ENCODE measurements around the gene RAB3GAP2. TPM values are rescaled to one million over a fixed set of nuclear protein-coding genes. Genes with fewer than 3 reads are reported as not detected.

RAB3GAP2 gene
- total RNA-seq, 5 donors from 2014 or later (not counting 1 experiment from before 2014, with no cell fraction given), result 42.1 to 55.1 (median 46.7) TPM

DNA sequence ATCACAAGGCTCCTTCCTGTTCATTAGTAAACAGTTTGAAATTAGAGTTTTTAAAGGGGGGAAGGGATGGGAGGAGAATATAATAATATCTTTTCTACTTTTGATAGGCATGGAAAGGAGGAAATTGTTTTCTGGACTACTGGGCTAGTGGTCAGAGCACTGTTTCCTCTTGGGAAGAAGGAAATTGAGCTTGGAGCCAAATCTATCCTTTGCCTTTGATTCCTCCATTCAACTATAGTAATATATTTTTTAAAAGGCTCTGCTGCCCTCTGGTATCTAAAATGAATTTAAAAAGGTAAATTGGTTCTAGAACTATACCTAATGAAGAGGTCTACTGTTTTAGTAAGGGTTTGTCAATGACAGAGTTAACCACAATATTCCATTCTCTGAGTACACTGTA lies 172.4 kb downstream of the RAB3GAP2 start:
- DNase-seq (no peak), ATAC-seq (replicated peaks in 1 of 4) (no peak)
- peaks cover 30% of the 10 kb centered on the region for H3K36me3 Mint-ChIP-seq
- CTCF ChIA-PET, result interaction anchor here in 1 of 2 donors (0.6 to 1.9 kb wide), 2 partner anchors 10 to 12 kb away, joined by 3 to 9 read pairs; partner anchors contain the start of gene BPNT1
- H3K4me3 ChIP-seq (ENCODE audit: control insufficient read depth in 1 of 2, extremely low read depth in 1 of 2, low read length in 1 of 2), result no peak overlapping the region
- H3K9me3 ChIP-seq, result no peaks in the 10 kb centered on the region
- peaks cover 7 to 59% of the 10 kb centered on the region in 2 donors for H3K36me3 ChIP-seq (ENCODE audit: control insufficient read depth in 2 of 2, extremely low read depth in 1 of 2, insufficient read depth in 1 of 2, low read length in 1 of 2)
- H3K27ac Mint-ChIP-seq, result no peak overlapping the region
- H3K27me3 ChIP-seq (replicated peaks in 1 of 2; ENCODE audit: control insufficient read depth in 2 of 2, extremely low read depth in 1 of 2, insufficient read depth in 2 of 2, low read length in 1 of 2), result no peaks in the 10 kb centered on the region
- POLR2A ChIA-PET, result interaction anchor here (0.5 to 0.6 kb wide), 2 partner anchors 9 to 12 kb away, joined by 3 to 9 read pairs; no protein-coding TSS in a partner anchor
- H3K4me1 Mint-ChIP-seq, result peaks cover 21 to 28% (median 25%) of the 10 kb centered on the region in 3 donors
- H3K9me3 Mint-ChIP-seq, result no peaks in the 10 kb centered on the region
- peaks cover 8 to 9% of the 10 kb centered on the region in 2 experiments for H3K4me1 ChIP-seq (ENCODE audit: control insufficient read depth in 1 of 2, extremely low read depth in 1 of 2, insufficient read depth in 2 of 2, low read length in 2 of 2)
- H3K27ac ChIP-seq (ENCODE audit: low read length), result no peak overlapping the region
- no peak overlapping the region for H3K4me3 Mint-ChIP-seq
- H3K27me3 Mint-ChIP-seq, result no peaks in the 10 kb centered on the region

Other genes with a start within 250 kb of the RAB3GAP2 start
- gene EPRS1, start 225.9 kb downstream of the RAB3GAP2 start, total RNA-seq, result 10 to 100 TPM; 48.3 to 91.9 (median 86.9) TPM
- 10 to 100 TPM in 4 of 5 donors, 1 to 10 TPM in 1; 8.5 to 16.8 (median 14.3) TPM for gene BPNT1, start 182.7 kb downstream of the RAB3GAP2 start, total RNA-seq
- 10 to 100 TPM; 35.4 to 43.2 (median 42.3) TPM for gene IARS2, start 178.3 kb downstream of the RAB3GAP2 start, total RNA-seq

Data from T-cell (primary cell).